Mammary epithelial cell (primary cell): Measurements from ENCODE around the gene EOMES.

ENCODE experiments used
- EZH2 ChIP-seq: IDR thresholded peaks from 2 replicates; pipeline ENCODE4 v1.6.1; 2012; ENCODE audit warnings: low read length, inconsistent platforms, borderline replicate concordance
- TF ChIP-seq, protein P1 (sequence below), 2 donors: IDR thresholded peaks in 1 of 2; conservative IDR thresholded peaks in 1 of 2; 2 replicates each; pipeline ENCODE4 v1.5.1; 2011 to 2012; ENCODE audit warnings: inconsistent platforms in 2 of 2, low read length in 2 of 2, mild to moderate bottlenecking in 2 of 2, control low read depth in 1 of 2, low read depth in 1 of 2; ENCODE audit not compliant: insufficient read depth in 1 of 2; ENCODE audit errors: extremely low read depth in 1 of 2

DNA sequence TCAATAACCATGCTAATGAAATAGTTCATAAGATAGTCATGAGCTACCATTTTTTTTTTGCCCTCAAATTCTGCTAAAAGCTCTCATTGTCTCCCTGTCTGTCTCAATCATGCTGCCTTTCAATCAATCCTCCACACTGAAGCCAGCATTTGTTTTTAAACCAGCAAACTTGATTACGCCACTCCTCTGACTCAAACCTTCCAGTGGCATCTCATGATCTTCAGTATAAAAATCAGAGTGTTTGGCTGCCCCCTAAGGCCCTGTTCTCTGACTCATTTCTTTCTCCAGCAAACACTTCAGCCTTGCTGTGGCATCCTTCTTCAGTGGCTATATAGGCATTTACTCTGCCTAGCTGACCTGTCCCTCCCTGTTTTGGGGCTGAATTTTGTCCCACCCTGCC lies 36.0 kb upstream of the EOMES start:
- TF ChIP-seq, protein P1, sequence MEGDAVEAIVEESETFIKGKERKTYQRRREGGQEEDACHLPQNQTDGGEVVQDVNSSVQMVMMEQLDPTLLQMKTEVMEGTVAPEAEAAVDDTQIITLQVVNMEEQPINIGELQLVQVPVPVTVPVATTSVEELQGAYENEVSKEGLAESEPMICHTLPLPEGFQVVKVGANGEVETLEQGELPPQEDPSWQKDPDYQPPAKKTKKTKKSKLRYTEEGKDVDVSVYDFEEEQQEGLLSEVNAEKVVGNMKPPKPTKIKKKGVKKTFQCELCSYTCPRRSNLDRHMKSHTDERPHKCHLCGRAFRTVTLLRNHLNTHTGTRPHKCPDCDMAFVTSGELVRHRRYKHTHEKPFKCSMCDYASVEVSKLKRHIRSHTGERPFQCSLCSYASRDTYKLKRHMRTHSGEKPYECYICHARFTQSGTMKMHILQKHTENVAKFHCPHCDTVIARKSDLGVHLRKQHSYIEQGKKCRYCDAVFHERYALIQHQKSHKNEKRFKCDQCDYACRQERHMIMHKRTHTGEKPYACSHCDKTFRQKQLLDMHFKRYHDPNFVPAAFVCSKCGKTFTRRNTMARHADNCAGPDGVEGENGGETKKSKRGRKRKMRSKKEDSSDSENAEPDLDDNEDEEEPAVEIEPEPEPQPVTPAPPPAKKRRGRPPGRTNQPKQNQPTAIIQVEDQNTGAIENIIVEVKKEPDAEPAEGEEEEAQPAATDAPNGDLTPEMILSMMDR (conservative IDR thresholded peaks at IDR 0.05 in 1 of 2, IDR thresholded peaks at IDR 0.05 in 1 of 2; ENCODE audit: extremely low read depth in 1 of 2, insufficient read depth in 1 of 2, low read depth in 1 of 2, low read length in 2 of 2): no peak
- TF ChIP-seq EZH2: no peak
